ENCODE data around the gene STK17A. TPM values are rescaled to one million over a fixed set of nuclear protein-coding genes. Genes with fewer than 3 reads are reported as not detected.
"Not testable (repeated sequence)": the region's sequence is repeated elsewhere in the genome, so short reads cannot be mapped to it uniquely, and the experiment has no call there.

Gene STK17A
- polyA plus RNA-seq, 4 donors = 18.2 to 23.8 (median 21.3) TPM

DNA sequence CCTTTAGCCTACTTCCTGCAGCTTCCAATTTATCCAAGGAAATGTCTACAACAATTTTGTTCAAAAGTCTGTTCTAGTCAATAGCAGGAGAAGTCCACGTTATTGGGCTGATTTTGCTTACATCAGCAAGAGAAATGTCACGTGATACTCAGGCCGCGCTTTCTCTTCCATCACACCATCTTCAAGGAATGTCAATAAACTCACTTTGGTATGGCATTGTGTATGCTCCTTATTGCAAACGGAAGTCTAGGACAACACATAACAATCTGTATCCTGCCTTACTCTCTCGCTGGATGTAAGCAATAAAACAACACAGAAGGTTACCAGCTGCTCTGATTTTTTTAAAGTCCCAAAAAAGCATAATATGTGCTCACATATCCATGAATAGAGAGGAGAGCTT, 17.1 kb upstream of the STK17A start:
- peak in 2 of 4 donors; percentile 18 to 29 for DNase-seq (ENCODE audit: low read depth in 4 of 4, low spot score in 3 of 4)

DNA sequence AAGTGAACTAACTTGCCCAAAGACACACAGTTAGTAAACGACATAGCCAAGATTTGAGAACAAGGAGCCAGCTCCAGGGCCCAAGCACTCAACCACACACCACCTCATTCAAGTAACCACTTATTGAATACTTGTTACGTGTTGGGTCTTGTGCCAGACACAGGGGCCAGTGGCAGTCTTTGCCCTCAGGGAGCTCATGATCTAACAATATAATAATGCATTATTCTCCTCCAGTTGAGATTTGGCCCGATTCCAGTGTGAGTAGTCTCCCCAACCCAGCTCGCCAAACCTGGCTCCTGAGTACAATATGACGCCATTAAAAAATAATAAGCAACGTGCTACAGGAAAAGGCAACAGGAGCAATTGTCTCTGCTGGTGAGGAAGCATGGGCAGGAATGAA, 14.4 kb upstream of the STK17A start:
- DNase-seq (ENCODE audit: low read depth in 4 of 4, low spot score in 3 of 4) = no peak

DNA sequence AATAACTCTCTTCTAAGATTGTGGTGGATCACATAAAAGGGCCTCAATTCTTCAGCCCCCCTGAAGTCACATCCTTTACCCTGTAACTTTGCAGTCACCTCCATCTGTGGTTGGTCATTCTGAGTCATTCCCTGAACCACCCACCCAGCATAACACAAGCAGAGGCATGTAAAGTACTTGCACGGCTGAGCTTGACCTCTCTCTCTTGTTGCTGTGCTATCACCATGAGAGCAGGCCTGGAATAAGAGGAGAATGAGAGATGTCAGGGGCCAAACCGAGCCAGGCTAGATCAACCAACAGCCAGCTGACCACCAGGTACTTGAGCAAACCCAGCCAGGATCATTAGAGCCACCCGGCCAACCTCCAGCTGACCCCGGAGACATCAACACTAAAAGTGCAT, 13.5 kb upstream of the STK17A start:
- DNase-seq (ENCODE audit: low read depth in 4 of 4, low spot score in 3 of 4) = no peak

DNA sequence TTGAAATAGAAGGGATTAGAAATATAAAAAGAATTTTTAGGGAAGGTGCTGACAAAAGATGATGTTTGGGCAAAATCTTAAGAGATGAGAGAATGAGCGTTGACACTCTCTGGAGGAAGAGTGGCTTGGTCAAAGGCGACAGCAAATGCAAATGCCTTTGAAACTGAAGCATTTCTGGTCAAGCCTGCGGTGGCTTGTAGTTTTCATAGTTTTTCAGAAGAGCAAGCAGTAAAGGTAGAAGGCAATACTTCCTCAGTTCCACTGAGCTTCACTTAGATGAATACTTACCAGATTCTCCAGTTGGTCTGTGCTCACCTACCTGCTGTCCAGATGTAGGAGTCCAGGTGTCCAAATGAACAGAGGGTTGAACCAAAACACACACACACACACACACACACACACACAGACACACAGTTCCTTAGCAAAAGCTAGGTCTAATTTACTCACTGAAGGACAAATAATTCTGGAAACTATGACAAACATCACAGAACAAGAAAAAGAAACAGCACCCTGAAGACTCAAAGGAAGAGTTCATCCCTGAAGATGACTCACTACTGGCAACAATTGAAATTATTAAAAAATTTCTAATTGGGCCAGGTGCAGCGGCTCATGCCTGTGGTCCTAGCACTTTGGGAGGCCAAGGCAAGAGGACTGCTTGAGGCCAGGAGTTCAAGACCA, 12.1 kb upstream of the STK17A start:
- no peak for DNase-seq (ENCODE audit: low read depth in 4 of 4, low spot score in 3 of 4)

DNA sequence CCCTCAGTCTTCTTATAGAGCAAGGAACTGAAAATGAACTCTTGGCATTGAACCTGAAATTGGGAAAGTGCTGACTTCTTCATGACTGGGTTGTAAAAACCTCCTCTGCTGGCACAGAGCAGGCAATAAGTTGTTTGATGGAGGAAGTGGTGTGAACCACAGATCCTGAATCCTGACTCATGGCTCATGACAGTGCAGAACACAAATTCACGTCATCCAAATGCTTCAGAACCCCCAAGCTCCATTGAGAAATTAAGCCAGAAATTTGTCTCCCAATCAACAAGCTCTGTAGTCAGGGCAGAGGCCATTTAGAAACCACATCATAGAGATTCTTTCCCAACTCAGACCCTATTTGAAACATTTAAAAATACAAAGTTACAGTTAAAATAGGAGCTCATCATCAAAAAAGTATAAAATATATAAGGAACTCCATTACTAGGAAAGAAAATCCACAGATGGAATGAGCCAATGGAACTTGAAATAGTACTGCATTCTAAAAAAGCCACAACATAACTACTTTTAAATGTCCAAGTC, 10.3 kb upstream of the STK17A start:
- no peak for DNase-seq (ENCODE audit: low read depth in 4 of 4, low spot score in 3 of 4)

DNA sequence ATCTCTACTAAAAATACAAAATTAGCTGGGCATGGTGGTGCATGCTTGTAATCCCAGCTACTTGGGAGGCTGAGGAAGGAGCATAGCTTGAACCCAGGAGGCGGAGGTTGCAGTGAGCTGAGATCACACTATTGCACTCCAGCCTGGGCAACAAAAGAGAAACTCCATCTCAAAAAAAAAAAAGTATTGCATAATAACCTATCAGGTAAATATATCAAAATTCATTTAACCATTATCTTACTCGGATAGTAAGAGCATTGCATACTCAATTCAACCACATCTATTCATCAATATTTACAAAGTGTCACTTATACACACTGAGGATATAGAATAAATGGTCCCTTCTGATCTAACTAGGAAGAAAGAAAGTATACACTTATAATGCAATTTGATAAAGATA, 9.1 kb upstream of the STK17A start:
- DNase-seq (ENCODE audit: low read depth in 4 of 4, low spot score in 3 of 4) = not testable (repeated sequence)

DNA sequence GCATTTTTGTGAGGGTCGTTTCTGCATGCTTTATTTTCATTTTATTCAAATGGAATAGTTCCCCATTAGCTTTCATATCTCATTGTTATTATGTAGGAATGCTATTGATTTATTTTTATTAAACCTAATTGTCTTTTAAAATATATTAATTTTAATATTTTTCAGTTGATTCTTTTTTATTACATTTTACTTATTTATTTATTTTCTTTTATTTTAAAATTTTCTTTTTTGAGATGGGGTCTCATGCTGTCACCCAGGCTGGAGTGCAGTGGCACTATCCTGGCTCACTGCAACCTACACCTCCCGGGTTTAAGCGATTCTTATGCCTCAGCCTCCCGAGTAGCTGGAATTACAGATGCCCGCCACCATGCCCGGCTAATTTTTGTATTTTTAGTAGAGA, 7.4 kb upstream of the STK17A start:
- DNase-seq (ENCODE audit: low read depth in 4 of 4, low spot score in 3 of 4) = no peak

DNA sequence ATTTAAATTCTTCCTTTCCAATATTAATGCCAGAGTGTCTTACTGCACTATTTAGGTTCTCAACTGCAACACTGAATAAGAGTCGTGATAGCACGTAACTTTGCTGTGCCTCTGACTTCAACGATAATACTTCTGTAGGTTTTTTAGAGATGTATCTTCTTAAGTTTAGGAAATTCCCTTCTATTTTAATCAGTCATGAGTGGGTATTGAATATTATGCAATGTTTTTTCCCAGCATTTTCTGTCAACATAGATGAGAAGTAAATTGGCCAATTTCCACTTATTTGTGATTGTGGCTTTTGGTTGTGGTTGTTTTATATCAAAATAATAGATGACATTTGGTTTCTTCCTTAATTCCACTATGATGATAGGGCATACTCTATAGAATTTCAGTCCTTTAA, 6.7 kb upstream of the STK17A start:
- no peak for DNase-seq (ENCODE audit: low read depth in 4 of 4, low spot score in 3 of 4)

DNA sequence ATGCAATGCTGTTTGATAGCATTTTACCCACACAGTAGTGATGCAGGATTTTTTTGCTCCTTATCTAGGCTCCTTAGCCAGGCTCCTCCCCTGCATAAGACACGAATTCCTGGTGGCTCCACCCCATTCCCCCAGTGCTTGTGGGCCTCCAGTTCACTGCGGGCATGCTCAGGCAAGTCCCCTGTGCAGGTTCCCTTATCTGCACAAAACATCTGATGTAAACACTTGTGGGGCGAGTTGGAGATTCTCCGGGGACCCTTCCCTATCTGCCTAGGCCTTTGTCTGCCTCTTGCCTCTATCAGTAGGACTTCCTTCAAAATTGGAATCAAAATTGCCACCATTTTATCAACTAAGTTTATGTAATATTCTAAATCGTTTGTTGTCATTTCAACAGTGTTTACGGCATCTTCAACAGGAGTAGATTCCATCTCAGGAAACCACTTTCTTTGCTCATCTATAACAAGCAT, 5.4 kb upstream of the STK17A start:
- no peak for DNase-seq (ENCODE audit: low read depth in 4 of 4, low spot score in 3 of 4)

DNA sequence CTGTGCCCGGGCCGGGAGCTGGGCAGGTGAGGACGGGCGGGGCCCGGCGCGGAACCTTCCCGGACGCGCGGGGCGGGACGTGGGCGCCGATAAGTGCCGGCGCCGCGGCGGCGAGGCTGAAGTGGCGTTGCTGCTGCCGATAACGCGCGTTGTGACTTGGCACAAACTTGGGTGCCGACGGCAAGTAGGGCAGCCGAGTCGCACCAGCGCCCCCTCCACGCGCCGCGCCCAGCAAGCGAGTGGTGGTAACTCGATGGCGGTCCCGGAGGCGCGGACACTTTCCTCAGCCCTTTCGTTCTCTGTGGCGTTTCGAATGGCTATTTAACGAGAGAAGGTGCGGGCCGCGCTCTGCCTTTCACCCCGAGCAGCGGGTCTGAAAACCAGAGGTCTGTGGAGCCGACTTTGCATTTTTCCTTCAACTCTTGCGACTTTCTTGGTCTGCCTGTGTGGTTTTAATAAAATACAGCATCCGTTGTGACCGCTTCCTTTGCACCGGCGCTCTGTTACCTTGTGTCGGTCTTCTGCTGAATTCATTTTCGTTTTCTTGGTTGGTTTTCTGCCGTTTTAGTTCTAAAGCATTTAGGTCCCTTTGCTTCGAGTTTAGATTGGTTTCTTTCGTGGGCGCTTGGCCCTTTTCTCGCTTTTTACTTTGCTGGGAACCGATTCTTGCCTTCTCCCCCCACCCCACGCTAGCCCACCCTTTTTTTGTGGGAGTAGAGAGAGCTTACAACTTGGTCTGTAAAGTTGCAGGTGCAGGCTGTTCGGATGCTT, 701 bp downstream of the STK17A start:
- peak; percentile 35 to 42 (median 40) for DNase-seq (ENCODE audit: low read depth in 4 of 4, low spot score in 3 of 4)

DNA sequence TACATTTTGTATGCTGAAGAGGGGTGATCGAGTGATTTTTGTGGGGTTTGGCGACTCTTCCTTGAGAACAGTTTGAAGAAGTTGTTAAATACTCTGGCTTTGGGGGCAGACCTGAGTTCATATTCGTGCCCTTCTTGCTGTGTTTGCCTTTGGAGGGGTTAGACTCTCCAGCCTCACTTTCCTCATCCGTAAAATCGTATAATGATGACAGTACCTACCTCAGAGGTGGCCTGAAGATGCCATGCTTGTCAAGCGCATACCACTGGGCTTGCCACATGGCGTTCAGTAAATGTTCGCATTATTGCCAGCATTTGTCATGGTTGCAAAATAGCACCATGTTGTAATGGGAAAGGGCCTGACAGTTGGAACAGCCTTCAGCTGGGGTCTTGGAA, 1.3 kb downstream of the STK17A start:
- no peak for DNase-seq (ENCODE audit: low read depth in 4 of 4, low spot score in 3 of 4)

DNA sequence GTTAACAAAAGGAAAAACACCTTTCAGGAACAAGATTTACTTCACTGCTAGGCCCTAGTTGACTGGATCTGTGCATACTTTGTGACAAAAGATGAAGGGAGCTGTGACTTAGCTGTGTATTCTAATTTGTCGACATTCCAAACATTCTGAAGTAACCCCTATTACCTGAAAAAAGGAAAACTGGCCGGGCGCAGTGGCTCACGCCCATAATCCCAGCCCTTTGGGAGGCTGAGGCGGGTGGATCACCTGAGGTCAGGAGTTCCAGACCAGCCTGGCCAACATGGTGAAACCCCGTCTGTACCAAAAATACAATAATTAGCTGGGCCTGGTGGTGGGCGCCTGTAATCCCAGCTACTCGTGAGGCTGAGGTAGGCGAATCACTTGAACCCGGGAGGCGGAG, 1.8 kb downstream of the STK17A start:
- not testable (repeated sequence) for DNase-seq (ENCODE audit: low read depth in 4 of 4, low spot score in 3 of 4)

DNA sequence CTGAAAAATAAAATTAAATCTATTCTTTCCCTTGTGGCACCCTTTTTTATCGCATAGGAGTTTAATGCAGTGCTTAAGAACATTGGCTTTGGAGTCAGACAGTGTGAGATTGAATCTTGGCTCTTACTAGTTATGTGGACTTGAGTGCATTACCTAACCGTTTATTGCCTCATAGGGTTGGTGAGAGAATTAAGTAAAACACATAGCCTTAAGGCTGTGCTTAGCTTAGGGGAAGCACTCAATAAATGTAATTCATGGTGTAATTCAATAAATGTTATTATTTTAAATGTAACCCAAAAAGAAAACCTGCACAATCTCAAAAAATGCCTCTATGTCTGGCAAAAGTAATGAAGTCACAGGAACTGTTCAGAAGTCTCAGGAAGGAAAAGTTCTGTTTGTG, 2.7 kb downstream of the STK17A start:
- no peak for DNase-seq (ENCODE audit: low read depth in 4 of 4, low spot score in 3 of 4)

DNA sequence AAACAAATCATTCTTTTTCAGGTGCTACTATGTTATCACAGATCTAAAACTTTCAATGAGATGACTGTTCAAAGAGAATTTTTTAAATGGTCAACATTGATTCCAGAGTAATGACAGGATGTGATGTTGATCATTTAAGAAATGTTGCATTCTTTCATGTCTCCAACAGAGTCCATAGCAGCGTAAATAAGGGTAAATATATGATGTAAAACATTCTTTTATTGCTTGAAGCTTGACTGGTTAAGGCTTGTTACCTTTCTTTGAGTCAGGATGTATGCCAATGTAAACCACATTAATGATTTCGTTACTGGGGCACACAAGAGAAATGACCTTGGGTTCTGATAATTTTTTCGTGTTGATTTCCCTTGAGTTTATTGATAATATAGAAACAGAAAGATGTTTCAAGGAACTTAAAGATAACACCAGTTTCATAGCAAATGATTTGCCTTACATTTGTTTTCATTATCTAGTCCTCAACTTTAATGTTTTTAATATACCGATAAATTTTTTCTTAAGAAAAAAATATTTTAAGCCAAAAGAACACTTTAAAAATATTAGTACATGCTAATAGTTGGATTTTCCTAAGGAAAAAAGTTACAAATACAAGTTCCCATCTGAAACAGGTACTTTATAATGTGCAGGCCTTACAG, 3.5 kb downstream of the STK17A start:
- no peak for DNase-seq (ENCODE audit: low read depth in 4 of 4, low spot score in 3 of 4)

DNA sequence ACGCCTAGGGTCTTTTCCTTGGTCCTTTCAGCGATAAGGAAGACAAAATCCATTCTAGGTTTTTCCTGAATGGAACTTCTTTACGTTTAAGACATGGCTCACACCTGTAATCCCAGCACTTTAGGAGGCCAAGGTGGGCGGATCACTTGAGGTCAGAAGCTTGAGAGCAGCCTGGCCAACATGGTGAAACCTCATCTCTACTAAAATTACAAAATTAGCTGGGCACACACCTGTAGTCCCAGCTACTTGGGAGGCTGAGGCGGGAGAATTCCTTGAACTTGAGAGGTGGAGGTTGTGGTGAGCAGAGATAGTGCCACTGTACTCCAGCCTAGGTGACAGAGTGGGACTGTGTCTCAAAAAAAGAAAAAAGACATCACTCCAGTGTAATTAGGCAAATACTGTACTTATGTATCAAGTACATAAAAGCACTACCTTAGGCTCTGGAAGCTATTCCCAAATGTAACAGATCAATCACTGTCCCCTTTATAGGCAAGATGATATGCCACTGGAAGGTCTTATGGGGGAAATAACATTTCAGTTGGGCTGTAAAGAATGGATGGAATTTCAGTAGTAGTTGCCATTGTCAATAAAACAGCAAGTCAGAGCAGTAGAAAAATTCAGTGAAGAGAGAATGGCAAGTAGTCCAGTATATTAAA, 5.7 kb downstream of the STK17A start:
- no peak for DNase-seq (ENCODE audit: low read depth in 4 of 4, low spot score in 3 of 4)

DNA sequence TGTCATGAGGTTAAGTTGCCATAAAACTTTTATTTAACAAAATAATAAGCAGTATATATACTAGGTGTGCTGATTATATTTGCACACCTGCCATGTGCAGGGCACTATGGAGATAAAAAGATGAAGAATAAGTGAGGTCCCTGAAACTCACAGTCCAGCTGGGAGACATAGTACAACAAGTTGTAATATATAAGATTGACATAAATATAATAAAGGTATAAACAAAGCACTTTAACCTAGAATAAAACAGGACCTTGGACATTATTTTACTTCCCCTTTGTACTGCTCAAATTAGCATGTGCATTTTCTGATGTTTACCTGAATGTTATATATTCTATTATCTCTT, 6.2 kb downstream of the STK17A start:
- DNase-seq (ENCODE audit: low read depth in 4 of 4, low spot score in 3 of 4) = no peak

DNA sequence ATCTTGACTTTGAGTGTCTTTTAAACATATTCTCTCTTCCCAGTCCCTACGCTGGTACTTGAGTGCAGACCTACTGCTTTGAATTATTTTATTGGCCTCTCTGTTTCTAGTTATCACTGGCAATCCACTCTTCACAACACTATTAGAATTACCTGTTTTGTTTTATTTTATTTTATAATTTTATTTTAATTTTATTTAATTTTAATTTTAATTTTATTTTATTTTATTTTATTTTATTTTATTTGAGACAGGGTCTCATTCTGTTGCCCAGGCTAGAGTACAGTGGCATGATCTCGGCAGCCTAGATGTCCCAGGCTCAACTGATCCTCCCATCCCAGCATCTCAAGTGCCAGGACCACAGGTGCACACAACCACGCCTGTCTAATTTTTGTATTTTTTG, 6.8 kb downstream of the STK17A start:
- no peak for DNase-seq (ENCODE audit: low read depth in 4 of 4, low spot score in 3 of 4)

DNA sequence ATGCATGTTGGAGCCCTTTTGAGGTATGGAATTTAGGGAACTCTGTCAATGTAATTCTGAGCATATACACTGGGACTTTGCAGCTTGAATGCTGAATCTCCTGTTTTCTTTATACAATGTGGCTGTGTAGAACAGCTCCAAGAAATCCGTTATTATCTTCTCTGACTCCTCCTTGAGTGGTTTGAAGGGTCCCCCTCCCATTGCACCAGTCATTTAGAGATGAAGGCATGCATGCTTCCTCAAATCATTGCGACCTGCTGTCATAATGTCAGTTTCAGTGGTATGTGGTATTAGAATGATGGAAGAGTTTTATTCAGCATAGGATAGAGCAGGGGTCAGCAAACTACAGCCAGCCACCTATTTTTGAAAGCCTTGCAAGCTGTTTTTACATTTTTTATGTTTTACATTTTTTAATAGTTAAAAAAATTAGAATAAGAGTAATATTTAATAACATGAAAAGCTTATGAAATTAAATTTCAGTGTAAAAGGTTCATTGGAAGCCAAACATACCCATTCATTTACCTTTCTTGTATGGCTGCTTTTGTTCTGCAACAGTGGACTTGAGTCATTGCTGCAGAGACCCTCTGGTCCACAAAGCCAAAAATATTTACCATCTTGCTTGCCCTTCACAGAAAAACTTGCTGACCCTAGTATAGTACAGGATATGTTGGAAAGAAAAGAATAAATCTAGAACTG, 8.1 kb downstream of the STK17A start:
- DNase-seq (ENCODE audit: low read depth in 4 of 4, low spot score in 3 of 4) = no peak

DNA sequence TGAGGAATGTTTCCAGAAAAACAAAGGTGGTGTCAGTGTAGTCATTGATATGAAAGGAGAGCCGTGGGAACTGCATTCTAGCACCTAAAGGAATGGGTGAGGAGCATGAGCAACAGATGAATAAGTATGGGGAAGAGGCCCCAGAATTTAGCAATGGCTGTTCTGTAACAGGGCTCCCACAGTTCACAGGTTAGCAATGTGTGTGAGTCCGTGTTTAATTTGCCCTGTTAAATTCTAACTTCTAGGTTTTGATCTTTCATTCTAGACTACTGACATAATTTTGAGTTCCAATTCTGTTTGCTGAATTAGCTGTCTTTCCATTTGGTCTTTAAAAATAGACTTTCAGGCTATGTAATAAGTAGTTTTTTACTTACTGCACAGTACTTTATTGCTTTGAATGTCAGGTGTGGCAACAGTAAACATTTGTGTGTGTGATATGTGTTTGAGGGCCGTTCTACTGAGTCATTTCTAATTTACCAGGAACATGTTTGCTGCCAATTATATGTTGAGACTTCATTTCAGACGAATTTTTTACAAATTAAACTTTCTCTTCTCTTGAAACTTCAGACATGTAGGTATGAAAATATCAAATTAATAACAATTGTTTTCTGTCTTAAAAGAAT, 8.8 kb downstream of the STK17A start:
- no peak for DNase-seq (ENCODE audit: low read depth in 4 of 4, low spot score in 3 of 4)

DNA sequence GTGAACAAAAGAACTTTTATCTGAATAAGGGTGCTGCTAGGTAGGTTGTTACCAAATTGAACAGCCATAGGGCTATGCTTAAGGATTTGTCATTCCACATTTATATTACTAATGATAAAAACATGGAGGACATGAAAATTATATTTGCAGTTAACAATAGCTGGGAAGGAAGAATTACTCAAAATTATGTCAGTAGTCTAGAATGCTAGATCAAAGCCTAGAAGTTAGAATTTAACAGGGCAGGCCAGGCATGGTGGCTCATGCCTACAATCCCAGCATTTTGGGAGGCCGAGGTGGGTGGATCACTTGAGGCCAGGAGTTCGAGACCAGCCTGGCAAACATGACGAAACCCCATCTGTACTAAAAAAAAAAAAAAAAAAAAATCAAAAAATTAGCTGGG, 9.4 kb downstream of the STK17A start:
- DNase-seq (ENCODE audit: low read depth in 4 of 4, low spot score in 3 of 4) = no peak

All from left renal pelvis (tissue), 4 donors.